T-helper 1 cell treated with Interleukin-12 subunit alpha and Interleukin-12 subunit beta and Interleukin-4 antibody, amounts not matched to agents 30 ng/mL and 1 ng/mL, for 36 hours (primary cell): Measurements from ENCODE around the gene BRAF. TPM values are rescaled to one million over a fixed set of nuclear protein-coding genes. Genes with fewer than 3 reads are reported as not detected.

Experiments
- intact Hi-C: fragments of 100-400 bp; cut with micrococcal nuclease; formaldehyde crosslinking; loops from one replicate; pipeline ENCODE4 v1.15.1; 2024
- total RNA-seq: library from RNA; stranded (reverse); gene quantifications from 2 replicates; pipeline ENCODE4 v1.2.3, GENCODE V29; 2022

Gene BRAF
- total RNA-seq, 1 donor from 2014 or later = 31.3 TPM

DNA sequence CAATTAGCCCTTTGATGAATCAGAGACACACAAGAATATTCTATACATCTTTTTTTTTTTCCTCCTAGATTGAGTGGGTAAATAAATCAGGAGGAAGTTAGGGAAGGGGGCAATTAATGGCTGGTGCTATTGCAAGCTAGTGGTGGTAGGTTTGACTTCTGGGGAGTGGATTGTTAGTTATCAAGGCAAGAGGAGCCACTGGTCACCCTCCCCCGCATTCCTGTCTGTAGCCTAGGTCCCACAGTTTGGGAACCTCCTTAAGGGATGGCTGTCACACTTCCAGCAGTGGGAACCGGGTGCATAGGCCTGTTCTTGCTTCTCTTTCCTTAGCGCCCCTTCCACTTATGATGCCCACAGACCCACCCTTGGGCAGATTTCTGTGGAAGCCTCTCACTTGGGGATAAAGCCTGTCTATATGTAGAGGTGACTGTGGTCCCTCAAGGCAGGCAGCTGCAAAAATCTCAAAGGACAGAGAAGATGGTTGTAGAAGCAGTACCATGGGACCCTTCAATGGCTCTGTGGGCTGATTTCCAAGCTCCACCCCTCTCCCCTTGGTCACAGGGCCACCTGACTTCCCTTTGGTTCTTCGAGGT, 254.3 kb downstream of the BRAF start:
- intact Hi-C loops = loop anchor here (5.0 kb wide), 1 partner anchor 1308 kb away; no protein-coding TSS in a partner anchor

DNA sequence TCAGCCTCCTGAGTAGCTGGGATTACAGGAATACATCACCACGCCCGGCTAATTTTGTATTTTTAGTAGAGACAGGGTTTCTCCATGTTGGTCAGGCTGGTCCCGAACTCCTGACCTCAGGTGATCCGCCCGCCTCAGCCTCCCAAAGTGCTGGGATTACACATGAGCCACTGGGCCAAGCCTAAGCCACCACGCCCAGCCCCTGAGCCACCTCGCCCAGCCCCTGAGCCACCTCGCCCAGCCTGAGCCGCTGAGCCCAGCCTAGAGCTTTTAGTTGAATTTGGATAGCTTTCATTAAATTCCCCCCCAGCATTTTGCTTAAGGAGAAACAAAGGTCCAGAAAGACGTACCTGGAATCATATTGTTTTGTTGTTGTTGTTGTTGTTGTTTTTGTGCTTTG, 254.9 kb downstream of the BRAF start:
- intact Hi-C loops = loop anchor here (5.0 kb wide), 1 partner anchor 1308 kb away; no protein-coding TSS in a partner anchor

DNA sequence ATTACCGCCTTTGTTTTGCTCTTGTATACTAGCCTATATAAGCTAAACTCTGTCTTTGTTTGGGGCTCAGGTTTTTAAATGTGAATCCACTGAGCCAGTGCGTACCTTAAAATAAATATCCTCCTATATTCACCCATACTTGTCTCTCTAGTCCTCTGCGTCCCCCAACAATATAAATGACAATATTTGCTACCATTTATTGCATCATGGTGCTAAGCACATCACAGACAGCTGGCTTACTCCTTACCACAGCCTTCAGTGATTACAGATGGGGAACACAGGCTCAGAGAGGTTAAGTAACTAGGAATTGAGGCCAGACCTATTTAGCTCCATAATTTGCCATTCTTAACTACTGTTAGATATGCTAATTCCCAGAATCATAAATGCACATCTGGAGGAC, 255.4 kb downstream of the BRAF start:
- intact Hi-C loops = no loop called here

Other genes with a start within 250 kb of the BRAF start
- gene NDUFB2, start 228.2 kb downstream of the BRAF start, total RNA-seq = 162 and 169 TPM in 2 replicates
- gene MRPS33, start 90.0 kb upstream of the BRAF start, total RNA-seq = 67.6 and 67.9 TPM in 2 replicates
- 4.4 and 6.5 TPM in 2 replicates for gene TMEM178B, start 149.1 kb upstream of the BRAF start, total RNA-seq